HG02970 (cell line): Measurements from ENCODE around the gene EFCAB13.

Experiments
- ATAC-seq: cut with Tn5 transposase; IDR thresholded peaks from one replicate; pipeline ENCODE4 v1.9.1; 2021; ENCODE audit warnings: mild to moderate bottlenecking, moderate library complexity, moderate number of reproducible peaks; ENCODE audit not compliant: unreplicated experiment, low FRiP score

The EFCAB13 gene, protein sequence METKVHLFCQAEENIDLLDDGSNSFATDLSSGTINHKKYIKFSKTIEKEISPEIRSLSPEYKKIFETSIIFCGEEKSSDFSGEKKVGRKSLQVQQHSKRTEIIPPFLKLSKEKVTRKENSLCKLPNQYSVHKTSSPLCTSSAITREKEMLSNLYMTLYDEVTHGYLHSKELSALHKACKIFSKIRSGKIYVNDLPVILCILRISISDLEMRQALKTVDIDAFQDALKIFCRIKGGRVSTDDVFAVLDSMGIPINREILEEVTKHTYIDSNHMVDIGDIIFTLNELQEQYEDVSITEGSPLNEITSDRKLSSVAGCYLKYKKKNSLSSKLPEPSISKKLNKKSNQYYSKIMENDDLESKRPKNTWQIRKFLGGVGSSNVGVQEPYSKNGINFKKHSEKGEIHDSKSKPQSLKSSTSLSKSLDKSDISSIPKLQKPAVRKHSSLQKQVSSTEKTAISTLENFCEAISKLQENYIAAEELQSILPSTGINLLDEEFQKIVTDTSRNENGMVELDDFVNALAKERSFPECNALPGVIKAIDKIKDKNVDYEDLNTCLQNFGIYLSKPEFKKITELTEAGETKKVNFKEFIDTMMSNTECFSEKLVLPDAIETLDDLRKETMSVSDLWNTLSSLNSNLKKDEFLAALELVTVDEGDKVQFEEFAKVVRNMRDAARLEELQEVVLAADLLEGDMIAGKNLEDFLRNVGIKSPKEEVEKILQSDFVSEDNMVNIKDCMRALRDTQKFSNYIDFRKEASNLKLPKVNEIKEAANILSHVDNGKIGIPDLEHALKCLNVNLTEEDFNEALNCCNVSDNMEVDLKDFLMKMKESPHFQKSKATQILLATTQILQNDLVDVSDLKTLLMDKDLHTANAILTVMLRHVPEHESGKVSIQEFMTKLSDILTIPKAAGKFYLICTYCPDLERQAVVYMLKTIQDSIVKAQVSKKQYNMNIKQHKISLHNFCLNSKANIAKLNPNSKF

DNA sequence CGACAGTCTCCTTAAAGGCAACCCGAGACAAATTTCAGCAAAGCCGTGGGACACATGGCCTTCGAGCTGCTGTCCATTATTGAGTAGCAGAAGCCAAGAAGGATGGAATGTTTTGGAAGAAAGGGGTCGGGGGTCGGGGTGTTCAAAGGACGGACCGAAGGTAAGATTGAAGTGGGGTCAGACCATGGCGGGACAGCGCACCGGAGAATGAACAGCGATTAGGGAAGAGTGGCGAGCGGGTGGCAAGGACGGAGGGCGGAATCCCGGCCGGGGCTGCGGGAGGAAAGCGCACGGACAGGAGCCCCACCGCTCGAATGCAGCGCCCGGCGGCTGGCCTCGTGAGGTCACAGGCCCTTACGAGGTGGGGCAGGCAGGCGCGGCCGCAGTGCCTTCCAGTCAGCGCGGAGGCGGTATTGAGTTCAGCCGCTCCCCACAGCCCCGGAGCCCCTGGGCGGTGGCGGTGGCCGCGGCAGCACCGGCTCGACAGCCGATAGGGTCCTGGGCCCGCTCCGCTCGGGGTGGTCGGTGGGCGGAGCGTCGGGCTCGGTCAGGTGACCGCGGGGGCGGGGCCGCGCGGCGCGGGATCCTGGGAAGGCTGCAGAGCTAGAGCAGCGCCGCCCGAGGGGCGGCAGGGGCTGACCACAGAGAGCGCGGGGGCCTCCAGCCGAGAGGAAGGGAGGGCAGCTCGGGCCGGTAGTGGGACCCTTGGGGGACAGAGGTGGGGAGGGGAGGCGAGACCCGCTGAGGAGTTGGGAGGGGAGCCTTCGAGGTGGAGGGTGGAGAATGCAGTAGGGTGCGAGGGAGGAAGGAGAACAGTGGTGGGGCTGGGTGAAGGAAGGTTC, at the start of gene EFCAB13:
TSS of gene EFCAB13 (plus strand) at position 574 of the 842 bp plus-strand sequence. CDS start 4,399 bp downstream, outside the sequence.
- peak; percentile 93 for ATAC-seq

DNA sequence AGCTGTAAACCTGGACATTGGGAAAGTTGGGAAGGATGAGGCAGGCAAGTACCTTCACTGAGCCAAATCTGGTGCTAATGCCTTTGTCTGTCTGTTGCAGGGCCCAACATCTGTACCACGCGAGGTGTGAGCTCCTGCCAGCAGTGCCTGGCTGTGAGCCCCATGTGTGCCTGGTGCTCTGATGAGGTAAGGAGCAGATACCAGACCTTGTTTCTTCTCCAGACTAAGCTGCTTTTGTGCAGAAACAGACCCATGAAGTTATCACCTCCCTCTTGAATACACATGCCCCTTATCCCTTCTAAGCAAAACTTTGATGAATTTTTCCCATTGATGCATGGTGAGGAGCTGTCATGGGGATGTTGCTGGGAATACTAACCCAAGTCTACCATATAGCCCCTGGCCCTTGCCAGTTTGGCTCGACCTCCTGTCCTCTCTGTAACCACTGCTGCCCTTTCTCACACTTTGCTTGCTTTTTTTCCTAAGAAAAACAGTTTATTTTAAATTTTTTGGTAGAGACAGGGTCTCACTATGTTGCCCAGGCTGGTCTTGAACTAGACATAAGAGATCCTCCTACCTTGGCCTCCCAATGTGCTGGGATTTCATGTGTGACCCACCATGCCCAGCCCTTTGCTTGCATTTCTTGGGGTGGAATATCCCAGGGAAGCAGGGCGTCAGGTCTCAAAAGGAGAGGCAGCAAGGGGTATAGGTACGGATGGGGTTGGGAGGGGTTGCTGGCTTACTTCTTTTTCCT, 49.3 kb upstream of the EFCAB13 start:
- no peak for ATAC-seq

DNA sequence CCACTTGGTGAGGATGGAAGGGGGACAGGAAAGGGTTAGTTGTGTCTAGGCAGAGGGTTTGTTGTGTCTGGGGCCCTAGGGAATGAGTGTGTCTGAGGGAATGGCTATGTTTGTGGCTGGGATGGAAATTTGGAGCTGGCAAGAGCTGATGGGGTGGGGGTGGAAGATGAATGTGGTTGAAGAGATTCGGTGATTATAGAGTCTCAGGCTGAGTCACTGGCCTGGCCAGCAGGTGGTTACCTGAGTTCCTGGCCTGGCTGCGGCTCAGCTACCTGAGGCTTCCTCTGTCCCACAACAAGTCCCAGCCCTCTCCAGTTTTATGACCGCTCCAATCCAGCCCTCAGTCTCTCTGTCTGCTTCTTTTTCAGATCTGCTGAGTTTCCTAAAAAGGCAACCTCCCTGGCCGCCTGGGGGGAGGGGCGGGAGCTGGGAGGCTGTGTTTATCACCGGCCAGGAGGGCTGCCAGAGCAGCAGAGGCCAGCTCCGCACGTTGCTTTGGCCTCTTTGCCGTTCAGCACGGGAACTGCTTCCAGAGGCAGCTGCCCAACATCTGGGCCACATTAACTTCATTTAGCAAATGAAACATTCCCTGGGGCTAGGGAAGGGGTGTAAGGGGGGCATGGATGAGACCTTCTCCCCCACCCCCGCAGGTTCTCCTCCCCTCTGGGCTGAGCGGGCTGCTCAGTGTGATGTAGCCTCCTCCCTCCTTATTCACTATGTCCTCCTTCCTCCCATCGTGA, 48.3 kb upstream of the EFCAB13 start:
- ATAC-seq: no peak

DNA sequence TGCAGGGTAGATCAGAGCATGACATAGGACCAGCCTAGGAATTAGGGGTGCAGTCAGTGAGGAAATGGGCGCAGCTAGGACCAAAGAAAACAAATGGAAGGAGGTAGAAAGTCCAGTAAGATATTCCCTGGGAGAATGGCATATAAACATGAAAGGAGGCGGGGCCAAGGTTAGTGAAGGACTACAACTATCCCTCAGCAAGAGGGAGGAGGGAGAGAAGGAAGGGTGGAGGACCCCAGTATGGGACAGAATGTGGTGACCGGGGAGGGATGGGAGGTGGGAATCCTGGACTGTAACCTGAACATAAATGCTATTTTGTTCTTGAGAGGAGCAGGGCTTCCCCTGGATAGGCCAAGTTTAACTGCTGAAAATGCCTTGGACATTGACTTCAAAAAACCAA, 47.3 kb upstream of the EFCAB13 start:
- no peak for ATAC-seq

DNA sequence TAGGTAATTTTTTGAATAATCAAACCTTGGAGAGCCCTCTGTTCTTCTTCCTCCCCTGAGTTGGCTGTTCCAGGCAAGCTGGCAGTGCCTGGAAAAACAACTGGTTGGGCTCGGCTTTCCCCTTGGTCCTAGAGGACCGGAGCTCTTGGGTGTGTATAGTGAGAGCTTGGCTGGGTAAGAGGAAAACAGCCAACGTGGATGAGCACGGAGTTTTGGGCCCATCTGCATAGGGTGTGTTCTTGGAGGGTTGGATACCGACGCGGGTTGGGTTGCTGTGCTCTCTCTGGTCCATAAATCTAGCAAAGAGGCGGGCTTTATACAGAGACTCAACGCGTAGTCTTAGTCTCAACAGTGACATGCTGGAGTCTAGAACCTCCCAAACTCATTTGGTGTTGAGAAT, 46.9 kb upstream of the EFCAB13 start:
- no peak for ATAC-seq

DNA sequence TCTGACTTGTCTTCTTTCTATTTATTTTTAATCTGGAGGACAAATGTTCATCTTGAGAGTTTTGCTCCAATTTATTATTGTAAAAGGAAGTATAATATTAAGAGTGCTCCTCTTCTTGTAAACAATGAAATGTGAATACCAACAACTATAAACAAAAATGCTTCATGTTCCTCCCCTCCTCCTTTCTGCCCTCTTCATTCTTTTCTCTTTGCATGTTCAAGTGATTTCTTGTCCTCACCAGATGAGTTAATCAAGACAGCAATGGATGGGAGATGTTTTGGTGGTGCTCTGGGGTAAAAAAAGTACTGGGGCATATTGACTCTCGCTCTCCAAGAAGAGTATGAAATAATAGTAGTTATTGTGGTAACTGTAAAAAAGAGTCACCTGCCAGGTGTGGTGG, 45.8 kb upstream of the EFCAB13 start:
- no peak for ATAC-seq

DNA sequence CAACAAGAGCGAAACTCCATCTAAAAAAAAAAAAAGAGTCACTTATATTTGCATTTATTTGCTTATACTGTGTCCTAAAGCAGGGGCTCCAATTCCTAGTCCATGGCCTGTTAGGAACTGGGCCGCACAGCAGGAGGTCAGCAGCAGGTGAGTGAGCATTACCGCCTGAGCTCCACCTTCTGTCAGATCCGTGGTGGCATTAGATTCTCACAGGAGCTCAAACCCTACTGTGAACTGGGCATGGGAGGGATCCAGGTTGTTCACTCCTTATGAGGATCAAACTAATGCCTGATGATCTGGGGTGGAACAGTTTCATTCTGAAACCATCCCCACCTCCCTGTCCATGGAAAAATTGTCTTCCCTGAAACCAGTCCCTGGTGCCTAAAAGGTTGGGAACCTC, 45.2 kb upstream of the EFCAB13 start:
- ATAC-seq: no peak

DNA sequence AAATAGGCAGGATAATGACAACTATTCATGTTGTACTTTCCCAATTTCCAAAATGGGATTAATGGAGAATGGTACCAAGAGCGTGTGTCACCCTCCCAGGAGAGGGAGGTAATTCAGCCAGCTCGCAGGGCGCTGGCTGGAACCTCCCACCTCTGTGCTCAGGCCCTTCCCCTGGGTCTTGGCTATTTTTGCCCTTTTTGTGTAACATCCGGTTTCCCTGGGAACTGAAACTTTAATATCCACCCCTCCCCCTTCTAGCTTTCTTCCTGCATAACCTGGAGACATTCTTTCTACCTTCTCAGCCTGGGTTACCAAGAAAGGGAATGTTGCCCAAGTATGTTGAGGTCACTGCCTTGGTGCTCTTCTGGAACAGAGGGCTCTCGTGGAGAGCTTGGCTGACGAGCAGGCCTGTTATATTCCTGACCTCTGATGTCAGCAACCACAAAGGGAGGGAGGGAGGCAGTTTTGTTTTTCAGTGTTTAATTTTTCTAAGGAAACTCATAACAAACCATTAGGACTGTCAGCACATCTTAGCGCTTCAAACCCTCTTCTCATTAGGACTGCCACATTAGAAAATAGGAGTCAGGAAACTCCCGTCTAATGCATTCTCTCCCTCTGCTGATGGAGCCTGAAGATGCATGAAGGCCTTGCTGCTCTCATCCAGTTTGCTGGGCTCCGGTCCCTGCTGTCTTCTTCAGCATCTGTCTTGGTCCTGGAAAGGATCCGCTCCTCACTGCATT, 44.5 kb upstream of the EFCAB13 start:
- ATAC-seq: peak; percentile 70

DNA sequence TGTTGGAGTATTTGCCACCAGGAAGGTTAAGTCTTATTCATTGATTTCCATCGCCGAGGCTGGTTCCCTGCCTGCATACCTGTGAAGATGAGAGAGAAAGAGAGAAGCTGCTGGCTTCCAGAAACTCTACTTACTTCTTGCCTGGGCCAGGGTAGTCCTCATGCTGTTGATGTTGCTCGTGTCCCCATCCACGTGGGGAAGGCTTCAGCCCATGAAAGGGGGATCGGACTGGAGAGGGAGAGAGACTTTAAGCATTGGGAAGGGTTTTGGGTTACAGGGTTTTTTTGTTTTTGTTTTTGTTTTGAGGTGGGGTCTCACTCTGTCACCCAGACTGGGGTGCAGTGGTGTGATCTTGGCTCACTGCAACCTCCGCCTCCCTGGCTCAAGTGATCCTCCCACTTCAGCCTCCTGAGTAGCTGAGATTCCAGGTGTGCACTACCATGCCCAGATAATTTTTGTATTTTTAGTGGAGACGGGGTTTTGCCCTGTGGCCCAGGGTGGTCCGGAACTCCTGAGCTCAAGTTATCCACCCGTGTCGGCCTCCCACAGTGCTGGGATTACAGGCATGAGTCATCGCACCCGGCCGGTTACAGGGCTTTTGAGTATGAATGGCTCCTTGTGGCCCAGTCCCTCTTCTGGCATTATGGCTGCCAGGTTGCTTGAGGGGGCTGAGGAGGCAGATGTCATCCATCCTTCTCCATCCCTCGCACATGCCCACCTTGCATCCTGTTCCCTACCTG, 43.5 kb upstream of the EFCAB13 start:
- no peak for ATAC-seq

DNA sequence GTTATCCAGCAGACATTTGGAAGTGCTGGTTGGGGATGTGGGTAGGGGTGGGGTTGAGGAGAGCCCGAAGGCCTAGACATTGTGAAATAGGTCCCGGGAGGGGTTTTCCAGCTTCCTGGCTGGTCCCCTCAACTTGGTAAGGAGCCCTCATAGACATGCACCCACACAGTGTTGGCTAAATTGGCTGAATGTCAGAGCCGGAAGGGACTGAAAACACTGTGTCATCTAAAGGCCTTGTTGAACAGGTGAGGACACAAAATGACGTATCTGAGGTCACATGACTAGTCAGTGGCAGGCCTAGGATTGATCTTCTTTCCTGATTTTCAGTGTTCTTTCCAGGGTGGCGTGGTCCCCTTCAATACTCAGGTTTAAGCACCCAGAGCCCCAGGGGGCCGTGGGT, 42.5 kb upstream of the EFCAB13 start:
- no peak for ATAC-seq

DNA sequence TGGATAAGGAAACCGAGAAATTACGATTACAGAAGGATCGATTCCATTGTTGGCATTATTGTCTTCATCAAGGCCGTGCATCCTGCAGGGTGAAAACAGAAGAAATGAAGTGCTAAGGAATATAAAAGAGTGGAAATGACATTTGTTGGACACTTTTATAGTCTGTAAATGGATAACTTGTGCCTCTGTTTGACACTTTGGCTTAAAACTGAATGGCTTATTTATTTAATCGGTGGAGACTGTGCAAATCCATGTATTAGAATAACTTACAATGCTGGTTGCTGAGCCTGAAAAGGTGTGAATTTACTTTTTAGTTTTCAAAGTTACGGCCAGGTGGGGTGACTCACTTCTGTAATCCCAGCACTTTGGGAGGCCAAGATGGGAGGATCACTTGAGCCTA, 38.8 kb upstream of the EFCAB13 start:
- ATAC-seq: no peak

DNA sequence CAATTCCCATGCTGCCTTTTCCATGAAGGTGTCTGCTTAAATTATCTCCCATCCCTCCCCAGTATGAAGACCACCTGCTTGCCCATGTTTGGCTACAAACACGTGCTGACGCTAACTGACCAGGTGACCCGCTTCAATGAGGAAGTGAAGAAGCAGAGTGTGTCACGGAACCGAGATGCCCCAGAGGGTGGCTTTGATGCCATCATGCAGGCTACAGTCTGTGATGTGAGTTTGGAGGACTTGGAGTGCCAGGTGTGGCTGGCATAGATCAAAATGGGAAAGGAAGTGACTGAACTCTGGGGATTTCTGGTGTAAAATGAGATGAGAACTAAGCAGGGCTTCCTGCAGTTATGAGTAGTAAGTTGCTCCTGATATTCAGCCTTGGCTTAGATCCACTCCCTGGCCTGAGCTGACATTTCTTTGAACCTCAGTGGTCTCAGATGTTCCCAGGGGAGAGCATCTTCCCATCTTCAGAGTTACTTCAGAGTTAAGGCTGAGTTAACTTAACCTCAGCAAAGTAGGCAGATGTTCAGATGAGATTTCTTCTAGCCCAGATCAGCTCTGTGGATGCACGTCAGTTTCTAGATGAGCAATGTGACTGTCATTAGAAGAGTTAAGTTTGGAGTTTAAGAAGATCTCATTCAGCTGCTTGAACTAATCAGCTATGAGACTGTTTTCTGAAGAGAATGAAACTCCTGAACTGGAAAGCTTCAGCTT, 37.4 kb upstream of the EFCAB13 start:
- ATAC-seq: peak; percentile 62

DNA sequence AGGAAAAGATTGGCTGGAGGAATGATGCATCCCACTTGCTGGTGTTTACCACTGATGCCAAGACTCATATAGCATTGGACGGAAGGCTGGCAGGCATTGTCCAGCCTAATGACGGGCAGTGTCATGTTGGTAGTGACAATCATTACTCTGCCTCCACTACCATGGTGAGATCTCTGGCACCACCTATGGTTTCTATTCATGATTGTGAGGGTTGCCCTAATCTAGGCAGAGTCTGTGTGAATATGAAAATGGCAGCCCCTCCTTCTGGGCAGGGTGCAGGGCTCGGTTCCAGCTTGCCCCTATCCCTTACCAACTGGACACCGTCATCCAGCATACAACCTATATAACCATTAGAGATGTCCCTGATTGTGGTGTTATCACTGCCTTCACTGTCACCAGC, 36.7 kb upstream of the EFCAB13 start:
- no peak for ATAC-seq

DNA sequence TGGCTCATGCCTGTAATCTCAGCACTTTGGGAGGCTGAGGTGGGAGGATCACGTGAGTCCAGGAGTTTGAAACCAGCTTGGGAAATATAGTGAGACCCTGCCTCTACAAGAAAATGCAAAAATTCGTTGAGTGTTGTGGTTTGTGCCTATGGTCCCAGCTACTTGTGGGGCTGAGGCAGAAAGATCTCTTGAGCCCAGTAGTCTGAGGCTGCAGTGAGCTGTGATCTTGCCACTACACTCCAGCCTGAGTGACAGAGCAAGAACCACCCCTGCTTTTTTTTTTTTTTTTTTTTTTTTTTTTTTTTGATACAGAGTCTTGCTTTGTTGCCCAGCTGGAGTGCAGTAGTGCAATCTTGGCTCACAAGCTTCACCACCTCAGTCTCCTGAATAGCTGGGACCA, 36.1 kb upstream of the EFCAB13 start:
- ATAC-seq: no peak

DNA sequence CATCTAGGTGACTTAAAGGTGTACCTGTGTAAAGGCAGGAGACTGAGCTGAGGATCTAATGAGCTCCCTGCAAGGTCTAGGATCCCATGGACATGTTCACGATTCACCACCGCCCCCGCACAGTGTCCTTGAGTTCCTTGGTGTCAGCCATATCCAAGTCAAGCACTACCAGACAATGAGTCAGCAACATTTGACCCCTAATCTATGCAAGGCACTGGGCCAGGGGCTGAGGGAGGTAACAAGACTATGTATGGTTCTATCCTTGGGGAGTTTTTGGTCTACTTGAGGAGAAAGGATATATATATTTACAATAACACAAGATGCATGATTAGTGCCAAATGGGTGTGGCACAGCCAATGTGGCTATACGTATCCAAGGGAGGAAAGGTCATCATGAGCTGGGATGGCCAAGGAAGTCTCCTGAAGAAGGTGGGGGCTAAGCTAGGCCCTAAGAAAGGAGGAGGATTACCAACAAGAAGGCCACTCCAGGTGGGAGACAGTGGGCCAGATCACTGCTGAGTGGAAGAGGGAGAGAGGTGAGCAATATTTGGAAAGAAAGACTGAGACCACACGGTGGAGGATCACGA, 35.1 kb upstream of the EFCAB13 start:
- ATAC-seq: no peak

DNA sequence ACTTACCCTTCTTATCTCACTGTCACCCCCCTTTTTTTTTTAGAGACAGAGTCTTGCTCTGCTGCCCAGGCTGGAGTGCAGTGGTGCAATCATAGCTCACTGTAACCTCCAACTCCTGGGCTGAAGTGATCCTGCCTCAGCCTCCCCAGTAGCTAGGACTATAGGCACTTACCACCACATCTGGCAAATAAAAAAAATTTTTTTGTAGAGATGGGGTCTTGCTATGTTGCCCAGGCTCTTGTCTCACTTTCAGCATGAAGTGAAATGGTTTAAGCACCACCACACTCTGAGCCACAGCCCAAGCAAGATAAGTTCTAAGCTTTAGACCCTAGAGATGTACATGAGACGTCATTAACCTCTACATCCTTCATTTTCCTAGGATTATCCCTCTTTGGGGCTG, 34.5 kb upstream of the EFCAB13 start:
- ATAC-seq: no peak

DNA sequence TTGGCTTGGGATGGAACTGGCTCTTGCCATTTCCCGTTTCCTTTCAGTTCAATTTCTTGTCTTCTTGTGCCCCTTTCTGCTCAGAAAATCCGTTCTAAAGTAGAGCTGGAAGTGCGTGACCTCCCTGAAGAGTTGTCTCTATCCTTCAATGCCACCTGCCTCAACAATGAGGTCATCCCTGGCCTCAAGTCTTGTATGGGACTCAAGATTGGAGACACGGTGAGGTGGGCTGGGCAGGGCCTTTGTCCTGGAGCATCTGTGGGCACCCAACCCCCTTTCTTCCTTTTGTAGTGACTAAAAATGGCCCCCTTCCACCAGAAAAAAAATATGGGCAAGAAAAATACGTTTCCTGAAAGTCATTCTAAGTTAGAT, 32.9 kb upstream of the EFCAB13 start:
- ATAC-seq: no peak
